Retinal pigment epithelial cell (primary cell): ENCODE results near the gene SRRM1.
"Not testable (repeated sequence)": the region's sequence is repeated elsewhere in the genome, so short reads cannot be mapped to it uniquely, and the experiment has no call there.

Experiments
- DNase-seq: peaks from one replicate; pipeline ENCODE4 v3.0.0-alpha.2; 2010; ENCODE audit warnings: low read depth
- H3K4me3 ChIP-seq: 2 replicates; pipeline ENCODE4 v1.5.1; 2011; ENCODE audit warnings: mild to moderate bottlenecking, low read length, control low read depth, moderate library complexity
- CTCF ChIP-seq: conservative IDR thresholded peaks from 2 replicates; pipeline ENCODE4 v1.5.1; 2011; ENCODE audit warnings: low read depth, low read length, control low read depth, inconsistent platforms

Gene SRRM1

GRCh38 chr1:24721533-24721932 lies 78.4 kb downstream of the SRRM1 start:
- H3K4me3 ChIP-seq: no peak overlapping the region
- DNase-seq: no peak
- TF ChIP-seq CTCF: no peak

GRCh38 chr1:24722073-24723035 lies 79.3 kb downstream of the SRRM1 start:
- DNase-seq, H3K4me3 ChIP-seq: not testable (repeated sequence)
